HL-60 (cell line): ENCODE data around the gene SPON1.

Source experiments
- DNase-seq, 2 experiments: peaks; one replicate each; pipeline ENCODE4 v3.0.0-alpha.2; 2010 to 2020; ENCODE audit warnings: low read depth in 1 of 2, low spot score in 1 of 2
- H3K27ac ChIP-seq: fragments of 250-450 bp; sonication (Bioruptor Pico); replicated peaks from 2 replicates; pipeline ENCODE4 v1.5.1; 2020; ENCODE audit warnings: mild to moderate bottlenecking, moderate library complexity
- H3K27me3 ChIP-seq: fragments of 250-450 bp; sonication (Bioruptor Pico); 2 replicates; pipeline ENCODE4 v1.5.1; 2021; ENCODE audit warnings: mild to moderate bottlenecking, moderate library complexity; ENCODE audit not compliant: insufficient read depth, poor library complexity, severe bottlenecking
- H3K4me3 ChIP-seq: replicated peaks from 2 replicates; pipeline ENCODE4 v1.5.1; 2011; ENCODE audit warnings: mild to moderate bottlenecking, control low read depth, low read length; ENCODE audit not compliant: insufficient read depth
- GABPA ChIP-seq: IDR thresholded peaks from 2 replicates; pipeline ENCODE4 v1.6.1; 2012; ENCODE audit warnings: low read depth
- POLR2AphosphoS5 ChIP-seq: IDR thresholded peaks from 2 replicates; pipeline ENCODE4 v1.6.1; 2012; ENCODE audit warnings: low read depth
- SPI1 ChIP-seq: IDR thresholded peaks from 2 replicates; pipeline ENCODE4 v1.6.1; 2012; ENCODE audit warnings: low read depth, mild to moderate bottlenecking, borderline replicate concordance
- TF ChIP-seq, protein P1 (sequence below): IDR thresholded peaks from one replicate; pipeline ENCODE4 v1.5.1; 2011; ENCODE audit warnings: low read length, control low read depth, inconsistent platforms; ENCODE audit not compliant: insufficient read depth
- TF ChIP-seq, protein P2 (sequence below): IDR thresholded peaks from 2 replicates; pipeline ENCODE4 v1.6.1; 2012; ENCODE audit warnings: low read depth; ENCODE audit not compliant: insufficient replicate concordance

The SPON1 gene

DNA sequence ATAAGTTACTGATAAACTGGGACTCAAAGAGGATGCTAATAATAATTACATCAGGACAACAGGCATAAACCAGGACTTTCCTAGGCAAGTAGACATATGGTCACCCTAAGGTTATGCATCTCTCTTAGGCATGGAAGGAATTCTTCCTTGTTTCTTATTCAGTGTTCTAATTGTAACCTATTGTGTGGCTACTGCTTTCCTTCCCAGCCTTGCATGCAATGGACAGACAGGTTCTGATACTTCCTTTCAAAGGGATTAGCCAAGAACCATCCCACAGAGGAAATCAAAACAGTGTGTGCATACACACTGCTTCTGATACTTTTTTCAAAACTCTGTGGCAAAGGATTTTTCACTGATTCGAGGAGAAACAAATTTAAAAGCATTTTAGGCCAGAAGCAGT, 348.2 kb downstream of the SPON1 start:
- DNase-seq: no peak
- TF ChIP-seq, protein P1, sequence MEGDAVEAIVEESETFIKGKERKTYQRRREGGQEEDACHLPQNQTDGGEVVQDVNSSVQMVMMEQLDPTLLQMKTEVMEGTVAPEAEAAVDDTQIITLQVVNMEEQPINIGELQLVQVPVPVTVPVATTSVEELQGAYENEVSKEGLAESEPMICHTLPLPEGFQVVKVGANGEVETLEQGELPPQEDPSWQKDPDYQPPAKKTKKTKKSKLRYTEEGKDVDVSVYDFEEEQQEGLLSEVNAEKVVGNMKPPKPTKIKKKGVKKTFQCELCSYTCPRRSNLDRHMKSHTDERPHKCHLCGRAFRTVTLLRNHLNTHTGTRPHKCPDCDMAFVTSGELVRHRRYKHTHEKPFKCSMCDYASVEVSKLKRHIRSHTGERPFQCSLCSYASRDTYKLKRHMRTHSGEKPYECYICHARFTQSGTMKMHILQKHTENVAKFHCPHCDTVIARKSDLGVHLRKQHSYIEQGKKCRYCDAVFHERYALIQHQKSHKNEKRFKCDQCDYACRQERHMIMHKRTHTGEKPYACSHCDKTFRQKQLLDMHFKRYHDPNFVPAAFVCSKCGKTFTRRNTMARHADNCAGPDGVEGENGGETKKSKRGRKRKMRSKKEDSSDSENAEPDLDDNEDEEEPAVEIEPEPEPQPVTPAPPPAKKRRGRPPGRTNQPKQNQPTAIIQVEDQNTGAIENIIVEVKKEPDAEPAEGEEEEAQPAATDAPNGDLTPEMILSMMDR: no peak
- no peak for TF ChIP-seq SPI1
- no peak for TF ChIP-seq POLR2AphosphoS5
- TF ChIP-seq GABPA: no peak
- TF ChIP-seq, protein P2, sequence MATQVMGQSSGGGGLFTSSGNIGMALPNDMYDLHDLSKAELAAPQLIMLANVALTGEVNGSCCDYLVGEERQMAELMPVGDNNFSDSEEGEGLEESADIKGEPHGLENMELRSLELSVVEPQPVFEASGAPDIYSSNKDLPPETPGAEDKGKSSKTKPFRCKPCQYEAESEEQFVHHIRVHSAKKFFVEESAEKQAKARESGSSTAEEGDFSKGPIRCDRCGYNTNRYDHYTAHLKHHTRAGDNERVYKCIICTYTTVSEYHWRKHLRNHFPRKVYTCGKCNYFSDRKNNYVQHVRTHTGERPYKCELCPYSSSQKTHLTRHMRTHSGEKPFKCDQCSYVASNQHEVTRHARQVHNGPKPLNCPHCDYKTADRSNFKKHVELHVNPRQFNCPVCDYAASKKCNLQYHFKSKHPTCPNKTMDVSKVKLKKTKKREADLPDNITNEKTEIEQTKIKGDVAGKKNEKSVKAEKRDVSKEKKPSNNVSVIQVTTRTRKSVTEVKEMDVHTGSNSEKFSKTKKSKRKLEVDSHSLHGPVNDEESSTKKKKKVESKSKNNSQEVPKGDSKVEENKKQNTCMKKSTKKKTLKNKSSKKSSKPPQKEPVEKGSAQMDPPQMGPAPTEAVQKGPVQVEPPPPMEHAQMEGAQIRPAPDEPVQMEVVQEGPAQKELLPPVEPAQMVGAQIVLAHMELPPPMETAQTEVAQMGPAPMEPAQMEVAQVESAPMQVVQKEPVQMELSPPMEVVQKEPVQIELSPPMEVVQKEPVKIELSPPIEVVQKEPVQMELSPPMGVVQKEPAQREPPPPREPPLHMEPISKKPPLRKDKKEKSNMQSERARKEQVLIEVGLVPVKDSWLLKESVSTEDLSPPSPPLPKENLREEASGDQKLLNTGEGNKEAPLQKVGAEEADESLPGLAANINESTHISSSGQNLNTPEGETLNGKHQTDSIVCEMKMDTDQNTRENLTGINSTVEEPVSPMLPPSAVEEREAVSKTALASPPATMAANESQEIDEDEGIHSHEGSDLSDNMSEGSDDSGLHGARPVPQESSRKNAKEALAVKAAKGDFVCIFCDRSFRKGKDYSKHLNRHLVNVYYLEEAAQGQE: no peak
- peaks cover 6% of the 10 kb centered on the region for H3K27me3 ChIP-seq
- H3K27ac ChIP-seq: no peak overlapping the region
- H3K4me3 ChIP-seq: no peak overlapping the region

DNA sequence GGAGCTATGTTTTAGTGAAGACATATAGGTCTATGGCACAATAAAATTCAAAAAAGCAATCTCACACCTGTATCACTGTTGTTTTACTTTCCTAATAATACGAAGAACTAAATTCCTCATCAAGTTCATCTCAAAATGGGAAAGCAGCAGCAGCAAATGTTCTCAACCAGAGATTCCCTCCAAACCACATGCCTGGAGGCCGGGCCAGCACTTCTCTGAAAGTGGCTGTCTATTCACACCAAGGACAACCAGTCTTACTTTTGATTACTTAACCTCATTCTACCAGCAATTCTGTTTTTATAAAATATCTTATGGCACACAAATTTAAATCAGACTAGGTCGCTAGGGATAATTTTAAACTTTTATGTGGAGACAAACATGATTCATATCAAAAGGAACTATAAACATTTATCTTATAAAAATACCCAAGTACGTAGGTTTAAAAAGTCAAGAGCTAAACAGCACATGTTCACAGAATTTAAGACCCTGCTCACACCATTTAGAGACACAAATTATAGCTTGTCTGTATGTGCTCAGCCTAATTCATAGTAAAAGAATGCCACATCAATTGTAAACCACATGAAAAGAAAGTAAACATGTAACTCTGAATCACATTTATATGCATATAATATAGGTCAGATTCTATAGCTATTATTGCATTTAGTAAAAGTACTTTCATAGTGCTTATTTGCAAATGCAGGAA, 350.4 kb downstream of the SPON1 start:
- no peak for TF ChIP-seq GABPA
- no peak for TF ChIP-seq POLR2AphosphoS5
- no peak for TF ChIP-seq SPI1
- H3K27ac ChIP-seq: no peak overlapping the region
- no peak overlapping the region for H3K4me3 ChIP-seq
- no peak for DNase-seq
- H3K27me3 ChIP-seq: peaks cover 6% of the 10 kb centered on the region

DNA sequence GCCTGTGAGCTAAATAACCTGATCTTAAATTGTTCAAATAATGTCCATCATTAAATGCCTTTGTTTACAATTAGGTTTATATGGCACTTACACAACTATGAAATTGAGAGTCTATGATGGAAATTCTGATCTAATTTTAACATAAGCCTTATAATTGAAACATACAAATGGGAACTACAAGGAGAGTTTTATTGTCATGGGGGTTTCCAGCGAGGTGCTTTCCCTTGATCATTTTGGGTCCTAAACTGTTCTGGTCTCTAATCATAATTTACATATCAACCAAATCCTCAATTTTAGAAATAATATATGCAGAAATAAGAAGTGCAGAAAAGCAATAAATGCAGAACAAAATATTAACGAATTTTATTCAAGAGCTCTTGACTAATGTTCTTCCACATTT, 351.6 kb downstream of the SPON1 start:
- no peak overlapping the region for H3K4me3 ChIP-seq
- no peak for TF ChIP-seq SPI1
- TF ChIP-seq, protein P1: no peak
- TF ChIP-seq, protein P2: no peak
- no peak for TF ChIP-seq POLR2AphosphoS5
- peaks cover 5% of the 10 kb centered on the region for H3K27me3 ChIP-seq
- no peak for DNase-seq
- H3K27ac ChIP-seq: no peak overlapping the region

DNA sequence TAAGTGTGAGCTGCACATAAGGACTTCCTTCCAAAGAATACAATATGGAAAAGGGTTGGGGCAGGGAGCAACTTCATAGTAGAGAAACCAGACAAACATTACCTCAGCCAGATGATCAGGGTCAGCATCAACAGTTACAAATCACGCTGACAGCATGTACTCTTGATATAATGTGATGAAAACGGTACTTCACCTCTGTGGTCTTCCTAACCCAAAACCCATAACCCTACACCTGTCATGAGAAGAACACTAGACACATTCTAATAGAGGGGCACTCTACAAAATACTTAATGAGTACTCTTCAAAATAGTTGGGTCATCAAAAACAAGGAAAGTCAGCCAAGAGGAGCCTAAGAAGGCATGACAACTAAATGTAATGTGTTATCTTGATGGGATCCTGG, 352.6 kb downstream of the SPON1 start:
- TF ChIP-seq, protein P2: no peak
- DNase-seq: no peak
- H3K27ac ChIP-seq: no peak overlapping the region
- peaks cover 2% of the 10 kb centered on the region for H3K27me3 ChIP-seq
- H3K4me3 ChIP-seq: no peak overlapping the region
